PC-3 (cell line): ENCODE results near the gene SLC12A3. TPM values are rescaled to one million over a fixed set of nuclear protein-coding genes. Genes with fewer than 3 reads are reported as not detected.

Source experiments
- ATAC-seq: fragments of 200-7000 bp; cut with Tn5 transposase; 2 replicates; pipeline ENCODE4 v1.9.1; 2020; ENCODE audit warnings: mild to moderate bottlenecking, moderate library complexity
- BruUV-seq: library from RNA; stranded (reverse); fragments of 400-500 nt; replicated peaks from 2 replicates; lab custom pipeline; 2021; lab: Mats Ljungman, UMichigan
- CTCF ChIA-PET: fragments of 300-600 bp; sonication (Branson Sonifier 250); formaldehyde crosslinking; loops from one replicate; lab custom pipeline; 2022; ENCODE audit warnings: antibody characterized with exemption; lab: Charles Lee
- POLR2A ChIA-PET: fragments of 300-600 bp; sonication (Branson Sonifier 250); formaldehyde crosslinking; loops from one replicate; lab custom pipeline; 2022; ENCODE audit warnings: antibody characterized with exemption; ENCODE audit not compliant: unreplicated experiment; lab: Charles Lee
- DNase-seq: peaks from one replicate; pipeline ENCODE4 v3.0.0-alpha.2; 2015
- H2AFZ ChIP-seq: fragments of 300-600 bp; sonication (generic); 2 replicates; pipeline ENCODE4 v1.6.0; 2016; ENCODE audit warnings: antibody characterized with exemption, low read length
- H3F3A ChIP-seq: fragments of 300-600 bp; sonication (generic); one replicate; pipeline ENCODE4 v1.6.0; 2017; ENCODE audit warnings: antibody characterized with exemption, low read length, control low read depth, mild to moderate bottlenecking; ENCODE audit not compliant: unreplicated experiment
- H3K27ac ChIP-seq: fragments of 300-600 bp; sonication (generic); 2 replicates; pipeline ENCODE4 v1.5.1; 2016; ENCODE audit warnings: mild to moderate bottlenecking, low read length
- H3K27me3 ChIP-seq: fragments of 300-600 bp; sonication (generic); 2 replicates; pipeline ENCODE4 v1.6.1; 2016; ENCODE audit warnings: low read length, mixed read lengths
- H3K36me3 ChIP-seq: fragments of 300-600 bp; sonication (generic); 2 replicates; pipeline ENCODE4 v1.6.1; 2016; ENCODE audit warnings: low read depth, mixed run types, low read length, mixed read lengths
- H3K4me1 ChIP-seq: fragments of 300-600 bp; sonication (generic); 2 replicates; pipeline ENCODE4 v1.5.1; 2016; ENCODE audit warnings: low read length; ENCODE audit not compliant: insufficient read depth
- H3K4me2 ChIP-seq: fragments of 300-600 bp; sonication (generic); 2 replicates; pipeline ENCODE4 v1.6.0; 2016; ENCODE audit warnings: low read length
- H3K4me3 ChIP-seq: fragments of 300-600 bp; sonication (generic); 2 replicates; pipeline ENCODE4 v1.5.1; 2016; ENCODE audit warnings: mild to moderate bottlenecking, low read length, mixed read lengths
- H3K79me2 ChIP-seq: fragments of 300-600 bp; sonication (generic); 2 replicates; pipeline ENCODE4 v1.6.1; 2017; ENCODE audit warnings: low read length, mixed read lengths
- H3K9ac ChIP-seq: fragments of 300-600 bp; sonication (generic); 2 replicates; pipeline ENCODE4 v1.6.0; 2016; ENCODE audit warnings: mild to moderate bottlenecking, low read length
- H3K9me2 ChIP-seq: fragments of 300-600 bp; sonication (generic); replicated peaks from 2 replicates; pipeline ENCODE4 v1.6.1; 2016; ENCODE audit warnings: mixed run types, low read length, mixed read lengths
- H3K9me3 ChIP-seq: fragments of 300-600 bp; sonication (generic); 2 replicates; pipeline ENCODE4 v1.6.1; 2016; ENCODE audit warnings: low read length, mixed read lengths
- H4K20me1 ChIP-seq: fragments of 300-600 bp; sonication (generic); 2 replicates; pipeline ENCODE4 v1.6.1; 2016; ENCODE audit warnings: low read length, mixed read lengths
- EZH2 ChIP-seq: fragments of 300-600 bp; sonication (generic); IDR thresholded peaks from one replicate; pipeline ENCODE4 v1.6.1; 2017; ENCODE audit warnings: antibody characterized with exemption, mild to moderate bottlenecking, low read length; ENCODE audit not compliant: unreplicated experiment
- EZH2phosphoT487 ChIP-seq: fragments of 300-600 bp; sonication (generic); IDR thresholded peaks from 2 replicates; pipeline ENCODE4 v1.6.1; 2018; ENCODE audit warnings: mild to moderate bottlenecking, antibody characterized with exemption, low read length, borderline replicate concordance
- intact Hi-C: fragments of 100-400 bp; cut with micrococcal nuclease; formaldehyde crosslinking; loops from 2 replicates; pipeline ENCODE4 v1.9.0; 2023
- total RNA-seq: library from RNA; depleted of rRNA; stranded (reverse); fragments of >200 nt; gene quantifications from 2 replicates; pipeline ENCODE4 v1.2.3, GENCODE V29; 2014
- TF ChIP-seq, protein P1 (sequence below): fragments of 300-600 bp; sonication (generic); conservative IDR thresholded peaks from 2 replicates; pipeline ENCODE4 v1.5.1; 2017; ENCODE audit warnings: antibody characterized with exemption, low read depth, mild to moderate bottlenecking, low read length

Gene SLC12A3
- total RNA-seq, 1 experiment from 2014 or later = not detected

DNA sequence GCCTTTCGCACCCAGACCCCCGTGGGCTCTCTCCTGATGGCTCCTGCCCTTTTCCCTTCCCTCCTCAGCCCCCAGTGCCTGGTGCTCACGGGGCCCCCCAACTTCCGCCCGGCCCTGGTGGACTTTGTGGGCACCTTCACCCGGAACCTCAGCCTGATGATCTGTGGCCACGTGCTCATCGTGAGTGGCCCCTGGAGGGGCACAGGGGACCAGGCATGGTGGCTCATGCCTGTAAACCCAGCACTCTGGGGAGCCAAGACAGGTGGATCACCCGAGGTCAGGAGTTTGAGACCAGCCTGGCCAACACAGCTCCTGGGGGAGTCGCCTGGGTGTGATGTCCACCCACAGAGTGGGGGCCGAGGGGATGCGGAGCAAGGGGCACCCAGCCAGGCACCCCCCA lies 21.3 kb downstream of the SLC12A3 start:
- H3K27ac ChIP-seq = no peak overlapping the region
- no peaks in the 10 kb centered on the region for H3K79me2 ChIP-seq
- no peak overlapping the region for H3K4me3 ChIP-seq
- no peaks in the 10 kb centered on the region for H3K36me3 ChIP-seq
- no peak overlapping the region for H3K4me2 ChIP-seq
- DNase-seq (no peak), ATAC-seq (no peak)
- H3F3A ChIP-seq = no peaks in the 10 kb centered on the region
- no peaks in the 10 kb centered on the region for H3K27me3 ChIP-seq
- POLR2A ChIA-PET = no interaction called here
- H4K20me1 ChIP-seq = no peaks in the 10 kb centered on the region
- TF ChIP-seq, protein P1, sequence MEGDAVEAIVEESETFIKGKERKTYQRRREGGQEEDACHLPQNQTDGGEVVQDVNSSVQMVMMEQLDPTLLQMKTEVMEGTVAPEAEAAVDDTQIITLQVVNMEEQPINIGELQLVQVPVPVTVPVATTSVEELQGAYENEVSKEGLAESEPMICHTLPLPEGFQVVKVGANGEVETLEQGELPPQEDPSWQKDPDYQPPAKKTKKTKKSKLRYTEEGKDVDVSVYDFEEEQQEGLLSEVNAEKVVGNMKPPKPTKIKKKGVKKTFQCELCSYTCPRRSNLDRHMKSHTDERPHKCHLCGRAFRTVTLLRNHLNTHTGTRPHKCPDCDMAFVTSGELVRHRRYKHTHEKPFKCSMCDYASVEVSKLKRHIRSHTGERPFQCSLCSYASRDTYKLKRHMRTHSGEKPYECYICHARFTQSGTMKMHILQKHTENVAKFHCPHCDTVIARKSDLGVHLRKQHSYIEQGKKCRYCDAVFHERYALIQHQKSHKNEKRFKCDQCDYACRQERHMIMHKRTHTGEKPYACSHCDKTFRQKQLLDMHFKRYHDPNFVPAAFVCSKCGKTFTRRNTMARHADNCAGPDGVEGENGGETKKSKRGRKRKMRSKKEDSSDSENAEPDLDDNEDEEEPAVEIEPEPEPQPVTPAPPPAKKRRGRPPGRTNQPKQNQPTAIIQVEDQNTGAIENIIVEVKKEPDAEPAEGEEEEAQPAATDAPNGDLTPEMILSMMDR = no peak
- no peak for TF ChIP-seq EZH2phosphoT487
- no peak for TF ChIP-seq EZH2
- no peaks in the 10 kb centered on the region for H3K9me3 ChIP-seq
- H2AFZ ChIP-seq = no peak overlapping the region
- intact Hi-C loops = no loop called here
- no peaks in the 10 kb centered on the region for H3K4me1 ChIP-seq
- H3K9ac ChIP-seq = no peak overlapping the region
- H3K9me2 ChIP-seq = no peaks in the 10 kb centered on the region
- no TSS peak for BruUV-seq
- CTCF ChIA-PET = no interaction called here

- no peaks in the 10 kb centered on the region for H3K9me2 ChIP-seq
- no peak for TF ChIP-seq EZH2
- no peak for TF ChIP-seq EZH2phosphoT487
- TF ChIP-seq, protein P1 = no peak
- H3K4me3 ChIP-seq = no peak overlapping the region
- H3K36me3 ChIP-seq = no peaks in the 10 kb centered on the region
- H3K4me2 ChIP-seq = no peak overlapping the region
- no peak overlapping the region for H3K9ac ChIP-seq
- no peak overlapping the region for H2AFZ ChIP-seq
- H3K4me1 ChIP-seq = no peaks in the 10 kb centered on the region
- CTCF ChIA-PET = no interaction called here
- no peak overlapping the region for H3K27ac ChIP-seq
- intact Hi-C loops = no loop called here
- POLR2A ChIA-PET = no interaction called here
- no TSS peak for BruUV-seq
- no peaks in the 10 kb centered on the region for H3K27me3 ChIP-seq
- ATAC-seq (no peak), DNase-seq (no peak)
- H3K79me2 ChIP-seq = no peaks in the 10 kb centered on the region
- H3F3A ChIP-seq = no peaks in the 10 kb centered on the region
- H3K9me3 ChIP-seq = no peaks in the 10 kb centered on the region
- H4K20me1 ChIP-seq = no peaks in the 10 kb centered on the region
These were observed 21.8 kb downstream of the SLC12A3 start for GRCh38 chr16:56886826-56887225.

DNA sequence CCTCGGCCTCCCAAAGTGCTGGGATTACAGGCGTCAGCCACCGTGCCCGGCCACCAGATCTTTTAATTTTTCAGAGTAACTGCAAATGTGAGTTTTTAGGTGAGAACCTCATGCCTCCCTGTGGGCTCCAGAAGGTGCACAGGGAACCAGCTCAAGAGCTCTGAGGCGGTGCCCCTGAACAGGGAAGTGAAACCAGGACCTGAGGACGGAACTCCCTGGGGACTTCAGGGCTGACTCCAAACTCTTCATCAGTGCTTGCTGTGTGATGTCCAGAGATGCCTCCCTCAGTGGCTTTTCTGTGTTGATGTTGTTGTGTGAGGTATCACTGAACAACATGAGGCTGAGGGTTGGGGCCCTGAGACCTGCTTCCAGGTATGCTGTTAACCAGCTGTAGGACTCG lies 23.8 kb downstream of the SLC12A3 start:
- BruUV-seq = no TSS peak
- H3K4me2 ChIP-seq = no peak overlapping the region
- POLR2A ChIA-PET = no interaction called here
- H4K20me1 ChIP-seq = no peaks in the 10 kb centered on the region
- H3K4me1 ChIP-seq = no peaks in the 10 kb centered on the region
- H3K27me3 ChIP-seq = no peaks in the 10 kb centered on the region
- intact Hi-C loops = no loop called here
- ATAC-seq = no peak
- H3K4me3 ChIP-seq = no peak overlapping the region
- H3K9me3 ChIP-seq = no peaks in the 10 kb centered on the region
- H2AFZ ChIP-seq = no peak overlapping the region
- H3K79me2 ChIP-seq = no peaks in the 10 kb centered on the region
- TF ChIP-seq EZH2 (no peak), EZH2phosphoT487 (no peak)
- TF ChIP-seq, protein P1 = no peak
- CTCF ChIA-PET = no interaction called here
- H3K9me2 ChIP-seq = no peaks in the 10 kb centered on the region
- no peaks in the 10 kb centered on the region for H3F3A ChIP-seq
- no peak overlapping the region for H3K27ac ChIP-seq
- no peaks in the 10 kb centered on the region for H3K36me3 ChIP-seq
- no peak for DNase-seq
- H3K9ac ChIP-seq = no peak overlapping the region
